Measurements from ENCODE around the gene RNGTT. TPM values are rescaled to one million over a fixed set of nuclear protein-coding genes. Genes with fewer than 3 reads are reported as not detected.
"Not testable (repeated sequence)": the region's sequence is repeated elsewhere in the genome, so short reads cannot be mapped to it uniquely, and the experiment has no call there.

Gene RNGTT
- total RNA-seq, 6 experiments from 2014 or later: 16.0 to 17.4 (median 16.8) TPM

GRCh38 chr6:88725111-88725975 is 238.1 kb downstream of the RNGTT start:
- Mint-ChIP-seq H3K36me3 (ENCODE audit: low read depth) (no peaks in the 10 kb centered on the region; the same call in 1 of the 2 replicates), H3K27ac (no peak overlapping the region), H3K4me3 (no peak overlapping the region), H3K27me3 (ENCODE audit: insufficient read depth) (no peaks in the 10 kb centered on the region), H3K9me3 (no peaks in the 10 kb centered on the region), H3K4me1 (ENCODE audit: low read depth) (peaks cover 3% of the 10 kb centered on the region)
- DNase-seq: no peak
- peak; percentile 48 for TF ChIP-seq CTCF (IDR thresholded peaks at IDR 0.05)

GRCh38 chr6:88722686-88723085 is 240.7 kb downstream of the RNGTT start:
- DNase-seq: no peak
- Mint-ChIP-seq H3K4me1 (ENCODE audit: low read depth) (no peaks in the 10 kb centered on the region), H3K27ac (no peak overlapping the region)

GRCh38 chr6:88716399-88716798 is 247.0 kb downstream of the RNGTT start:
- DNase-seq; H3K27me3 Mint-ChIP-seq (ENCODE audit: insufficient read depth); H3K36me3 Mint-ChIP-seq (ENCODE audit: low read depth); H3K4me3 Mint-ChIP-seq; H3K4me1 Mint-ChIP-seq (ENCODE audit: low read depth); H3K9me3 Mint-ChIP-seq; H3K27ac Mint-ChIP-seq: not testable (repeated sequence)

More at GRCh38 chr6:88722686-88723085, 240.7 kb downstream of the RNGTT start:
- H3K9me3 Mint-ChIP-seq: no peaks in the 10 kb centered on the region
- no peak overlapping the region for H3K4me3 Mint-ChIP-seq
- no peaks in the 10 kb centered on the region for H3K27me3 Mint-ChIP-seq (ENCODE audit: insufficient read depth)
- no peaks in the 10 kb centered on the region for H3K36me3 Mint-ChIP-seq (ENCODE audit: low read depth)
- TF ChIP-seq CTCF (IDR thresholded peaks at IDR 0.05): no peak

- TF ChIP-seq CTCF (IDR thresholded peaks at IDR 0.05): no peak
- H3K4me1 Mint-ChIP-seq (ENCODE audit: low read depth): no peaks in the 10 kb centered on the region
- no peak for DNase-seq
- H3K9me3 Mint-ChIP-seq: no peaks in the 10 kb centered on the region
- H3K27me3 Mint-ChIP-seq (ENCODE audit: insufficient read depth): no peaks in the 10 kb centered on the region; the same call in 1 of the 2 replicates
- 0 out of 2 replicates have a peak, but pooled peaks cover 4% of the 10 kb centered on the region for H3K36me3 Mint-ChIP-seq (ENCODE audit: low read depth)
- H3K27ac Mint-ChIP-seq: no peak overlapping the region
- no peak overlapping the region for H3K4me3 Mint-ChIP-seq
These were observed 251.0 kb downstream of the RNGTT start for GRCh38 chr6:88712243-88712936.

GRCh38 chr6:88709819-88710246 is 253.6 kb downstream of the RNGTT start:
- TF ChIP-seq CTCF (IDR thresholded peaks at IDR 0.05): no peak
- Mint-ChIP-seq H3K9me3 (no peaks in the 10 kb centered on the region), H3K36me3 (ENCODE audit: low read depth) (0 out of 2 replicates have a peak, but pooled peaks cover 4% of the 10 kb centered on the region), H3K27me3 (ENCODE audit: insufficient read depth) (no peaks in the 10 kb centered on the region; the same call in 1 of the 2 replicates), H3K27ac (no peak overlapping the region), H3K4me3 (no peak overlapping the region), H3K4me1 (ENCODE audit: low read depth) (no peaks in the 10 kb centered on the region; the same call in 1 of the 2 replicates)
- DNase-seq: no peak

Measured in HFFc6 (cell line).